ENCODE data around the gene FXN.

Gene FXN

GRCh38 chr9:69141851-69142250 lies 106.3 kb downstream of the FXN start:
- H2AFZ ChIP-seq (ENCODE audit: low read length): no peak overlapping the region
- no peak overlapping the region for H3K4me2 ChIP-seq (ENCODE audit: low read depth, low read length)
- TF ChIP-seq EZH2phosphoT487 (IDR thresholded peaks at IDR 0.05; ENCODE audit: low read length) (no peak), EZH2 (optimal IDR thresholded peaks at IDR 0.05; ENCODE audit: low read depth, low read length) (no peak), CTCF (IDR thresholded peaks at IDR 0.05; ENCODE audit: low read length) (no peak)
- no peak overlapping the region for H3K9ac ChIP-seq (ENCODE audit: low read length)
- H3K27ac ChIP-seq (ENCODE audit: low read length): no peak overlapping the region
- no peak overlapping the region for H3K4me3 ChIP-seq (ENCODE audit: low read length)
- H3F3A ChIP-seq (ENCODE audit: insufficient read depth, low read length): no peaks in the 10 kb centered on the region
- no peaks in the 10 kb centered on the region for H3K9me3 ChIP-seq (replicated peaks; ENCODE audit: insufficient read depth, low read length)
- H4K20me1 ChIP-seq (ENCODE audit: insufficient read depth, low read length): no peaks in the 10 kb centered on the region
- no peaks in the 10 kb centered on the region for H3K9me2 ChIP-seq (replicated peaks; ENCODE audit: insufficient read depth, low read length)
- H3K4me1 ChIP-seq (ENCODE audit: low read length): no peaks in the 10 kb centered on the region
- no peaks in the 10 kb centered on the region for H3K36me3 ChIP-seq (replicated peaks; ENCODE audit: insufficient read depth, low read length)
- no peaks in the 10 kb centered on the region for H3K27me3 ChIP-seq (replicated peaks; ENCODE audit: insufficient read depth, low read length)
- DNase-seq: no peak
- no peaks in the 10 kb centered on the region for H3K79me2 ChIP-seq (ENCODE audit: low read length)

- Histone ChIP-seq H3K36me3 (replicated peaks; ENCODE audit: insufficient read depth, low read length) (no peaks in the 10 kb centered on the region), H3K4me2 (ENCODE audit: low read depth, low read length) (no peak overlapping the region), H3K79me2 (ENCODE audit: low read length) (no peaks in the 10 kb centered on the region), H3K9me2 (replicated peaks; ENCODE audit: insufficient read depth, low read length) (no peaks in the 10 kb centered on the region), H3F3A (ENCODE audit: insufficient read depth, low read length) (no peaks in the 10 kb centered on the region), H2AFZ (ENCODE audit: low read length) (no peak overlapping the region), H3K27ac (ENCODE audit: low read length) (no peak overlapping the region), H3K9ac (ENCODE audit: low read length) (no peak overlapping the region), H3K4me1 (ENCODE audit: low read length) (no peaks in the 10 kb centered on the region), H3K9me3 (replicated peaks; ENCODE audit: insufficient read depth, low read length) (no peaks in the 10 kb centered on the region), H3K27me3 (replicated peaks; ENCODE audit: insufficient read depth, low read length) (no peaks in the 10 kb centered on the region), H3K4me3 (ENCODE audit: low read length) (no peak overlapping the region), H4K20me1 (ENCODE audit: insufficient read depth, low read length) (no peaks in the 10 kb centered on the region)
- no peak for DNase-seq
- TF ChIP-seq CTCF (IDR thresholded peaks at IDR 0.05; ENCODE audit: low read length): no peak
Observed at GRCh38 chr9:69143291-69143690, 107.7 kb downstream of the FXN start.

GRCh38 chr9:69145144-69145715 lies 109.7 kb downstream of the FXN start:
- no peak overlapping the region for H2AFZ ChIP-seq (ENCODE audit: low read length)
- H3K9ac ChIP-seq (ENCODE audit: low read length): no peak overlapping the region
- H3K4me2 ChIP-seq (ENCODE audit: low read depth, low read length): no peak overlapping the region
- H3K9me2 ChIP-seq (replicated peaks; ENCODE audit: insufficient read depth, low read length): no peaks in the 10 kb centered on the region
- no peaks in the 10 kb centered on the region for H3K79me2 ChIP-seq (ENCODE audit: low read length)
- no peaks in the 10 kb centered on the region for H3K4me1 ChIP-seq (ENCODE audit: low read length)
- no peak overlapping the region for H3K27ac ChIP-seq (ENCODE audit: low read length)
- no peaks in the 10 kb centered on the region for H3K9me3 ChIP-seq (replicated peaks; ENCODE audit: insufficient read depth, low read length)
- TF ChIP-seq EZH2 (optimal IDR thresholded peaks at IDR 0.05; ENCODE audit: low read depth, low read length): no peak
- TF ChIP-seq EZH2phosphoT487 (IDR thresholded peaks at IDR 0.05; ENCODE audit: low read length): no peak
- no peak for TF ChIP-seq CTCF (IDR thresholded peaks at IDR 0.05; ENCODE audit: low read length)
- no peaks in the 10 kb centered on the region for H3F3A ChIP-seq (ENCODE audit: insufficient read depth, low read length)
- no peaks in the 10 kb centered on the region for H4K20me1 ChIP-seq (ENCODE audit: insufficient read depth, low read length)
- no peaks in the 10 kb centered on the region for H3K36me3 ChIP-seq (replicated peaks; ENCODE audit: insufficient read depth, low read length)
- no peaks in the 10 kb centered on the region for H3K27me3 ChIP-seq (replicated peaks; ENCODE audit: insufficient read depth, low read length)
- no peak for DNase-seq
- no peak overlapping the region for H3K4me3 ChIP-seq (ENCODE audit: low read length)

All from MM.1S (cell line).